Mucosa of stomach (tissue), 1 donor: ENCODE results near the gene SCFD1.

Source experiments
- H3K27me3 ChIP-seq: one replicate; pipeline ENCODE4 v1.7.0; 2013; ENCODE audit warnings: mild to moderate bottlenecking, low read length; ENCODE audit not compliant: control insufficient read depth, insufficient read depth
- H3K36me3 ChIP-seq: one replicate; pipeline ENCODE4 v1.7.0; 2013; ENCODE audit warnings: low read length; ENCODE audit not compliant: control insufficient read depth, insufficient read depth
- H3K4me1 ChIP-seq: one replicate; pipeline ENCODE4 v1.7.0; 2013; ENCODE audit warnings: mild to moderate bottlenecking, low read length; ENCODE audit not compliant: control insufficient read depth, insufficient read depth
- H3K4me3 ChIP-seq: one replicate; pipeline ENCODE4 v1.7.0; 2013; ENCODE audit warnings: low read length
- H3K9ac ChIP-seq: one replicate; pipeline ENCODE4 v1.7.0; 2013; ENCODE audit warnings: mild to moderate bottlenecking, low read length, moderate library complexity
- H3K9me3 ChIP-seq: one replicate; pipeline ENCODE4 v1.7.0; 2013; ENCODE audit warnings: mild to moderate bottlenecking, low read length, moderate library complexity; ENCODE audit not compliant: control insufficient read depth
- donor health status: Pancreatic carcinoma.

Gene SCFD1

DNA sequence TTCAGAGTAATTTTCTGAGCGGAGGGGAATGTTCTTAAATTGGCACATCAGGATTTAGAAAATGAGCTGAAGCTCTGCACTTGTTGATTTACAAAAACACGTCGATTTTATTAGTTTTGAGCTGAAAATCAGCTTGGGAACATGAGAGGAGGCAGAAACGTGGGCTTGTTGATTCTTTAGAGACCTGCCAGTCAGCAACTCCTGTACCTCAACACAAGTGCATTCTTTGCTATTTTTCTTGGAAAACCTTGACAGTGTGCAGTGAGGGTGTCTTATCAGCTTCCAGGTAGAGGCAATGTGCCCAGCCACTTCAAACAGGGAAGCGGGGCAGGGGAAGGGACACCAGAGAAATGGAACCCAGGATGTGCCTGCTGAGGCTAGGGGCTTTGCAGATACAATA, 149.5 kb downstream of the SCFD1 start:
- no peak overlapping the region for H3K4me3 ChIP-seq
- H3K9me3 ChIP-seq = no peaks in the 10 kb centered on the region
- H3K4me1 ChIP-seq = no peaks in the 10 kb centered on the region
- no peaks in the 10 kb centered on the region for H3K36me3 ChIP-seq
- H3K9ac ChIP-seq = no peak overlapping the region
- no peaks in the 10 kb centered on the region for H3K27me3 ChIP-seq

GRCh38 chr14:30779210-30779609, 157.1 kb downstream of the SCFD1 start:
- Histone ChIP-seq H3K9me3 (no peaks in the 10 kb centered on the region), H3K4me1 (no peaks in the 10 kb centered on the region), H3K9ac (no peak overlapping the region), H3K36me3 (no peaks in the 10 kb centered on the region), H3K27me3 (no peaks in the 10 kb centered on the region), H3K4me3 (no peak overlapping the region)
